HepG2 (cell line): Measurements from ENCODE around the gene C1orf226. TPM values are rescaled to one million over a fixed set of nuclear protein-coding genes. Genes with fewer than 3 reads are reported as not detected.

Experiments
- ATAC-seq: fragments of 200-7000 bp; cut with Tn5 transposase; 3 replicates; pipeline ENCODE4 v1.9.1; 2020; ENCODE audit warnings: mild to moderate bottlenecking, moderate library complexity
- BruUV-seq: library from RNA; stranded (reverse); fragments of 400-500 nt; replicated peaks from 2 replicates; lab custom pipeline; 2021; lab: Mats Ljungman, UMichigan
- CTCF ChIA-PET: fragments of 300-600 bp; formaldehyde crosslinking; extraction: SDS; loops from one replicate; lab custom pipeline; 2021; ENCODE audit warnings: low total read pairs, inconsistent platforms, low intra/inter-chr PET ratio; lab: Yijun Ruan, JAX
- POLR2A ChIA-PET: fragments of 350-600 bp; sonication (Branson Sonifier 250); formaldehyde crosslinking; loops from one replicate; lab custom pipeline; 2020; ENCODE audit warnings: antibody characterized with exemption, inconsistent platforms; lab: Yijun Ruan, JAX
- DNase-seq: peaks from one replicate; pipeline ENCODE4 v3.0.0-alpha.2; 2015; ENCODE audit warnings: low spot score
- FAIRE-seq: peaks from 3 replicates; lab custom pipeline; 2011; peaks lifted over from hg19 to GRCh38; lab: Jason Lieb, UNC
- H2AFZ ChIP-seq: one replicate; pipeline ENCODE4 v1.6.1; 2011; ENCODE audit warnings: low read length, inconsistent platforms
- H3K27ac ChIP-seq: fragments of 300-600 bp; 3 replicates; pipeline ENCODE4 v1.8.0; 2011; ENCODE audit warnings: mixed run types, mild to moderate bottlenecking, mixed read lengths, low read length, inconsistent platforms; ENCODE audit not compliant: insufficient read depth; ENCODE audit errors: extremely low read length
- H3K27me3 ChIP-seq, 2 experiments: fragments of 200-600 bp in 1 of 2; 2 replicates in 1 of 2; 3 replicates in 1 of 2; pipeline versions ENCODE4 v1.6.0 to v1.8.0; 2011; ENCODE audit warnings: low read length in 2 of 2, mild to moderate bottlenecking in 2 of 2, moderate library complexity in 2 of 2, inconsistent platforms in 1 of 2; ENCODE audit not compliant: insufficient read depth in 2 of 2, control insufficient read depth in 1 of 2
- H3K36me3 ChIP-seq, 2 experiments: fragments of 200-600 bp in 1 of 2; replicated peaks in 1 of 2; 2 replicates in 1 of 2; 3 replicates in 1 of 2; pipeline versions ENCODE4 v1.5.1 to v1.8.0; 2011; ENCODE audit warnings: low read length in 2 of 2, inconsistent platforms in 1 of 2; ENCODE audit not compliant: insufficient read depth in 2 of 2, control insufficient read depth in 1 of 2
- H3K4me1 ChIP-seq: 2 replicates; pipeline ENCODE4 v1.5.1; 2012; ENCODE audit warnings: low read length, inconsistent platforms; ENCODE audit not compliant: insufficient read depth
- H3K4me2 ChIP-seq: 2 replicates; pipeline ENCODE4 v1.6.0; 2011; ENCODE audit warnings: low read depth, low read length, inconsistent platforms
- H3K4me3 ChIP-seq, 3 experiments: fragments of 200-600 bp in 1 of 3; sonication (generic), shearing (Covaris generic) in 1 of 3; replicated peaks in 1 of 3; 2 replicates each; pipeline ENCODE4 v1.5.1; 2011 to 2016; ENCODE audit warnings: low read length in 3 of 3, inconsistent platforms in 2 of 3, low read depth in 2 of 3, mild to moderate bottlenecking in 2 of 3, control low read depth in 1 of 3, mixed read lengths in 1 of 3; ENCODE audit not compliant: insufficient read depth in 1 of 3
- H3K79me2 ChIP-seq: one replicate; pipeline ENCODE4 v1.6.1; 2011; ENCODE audit warnings: low read length, inconsistent platforms; ENCODE audit not compliant: insufficient read depth
- H3K9ac ChIP-seq: 2 replicates; pipeline ENCODE4 v1.6.0; 2011; ENCODE audit warnings: mild to moderate bottlenecking, low read depth, low read length, inconsistent platforms; ENCODE audit not compliant: insufficient read depth
- H3K9me3 ChIP-seq: 2 replicates; pipeline ENCODE4 v1.5.1; 2012; ENCODE audit warnings: mild to moderate bottlenecking, low read length
- H4K20me1 ChIP-seq: 2 replicates; pipeline ENCODE4 v1.6.0; 2011; ENCODE audit warnings: inconsistent platforms, mild to moderate bottlenecking, low read length, moderate library complexity; ENCODE audit not compliant: insufficient read depth
- ELF1 ChIP-seq: sonication (generic); formaldehyde crosslinking; IDR thresholded peaks from 2 replicates; pipeline ENCODE4 v1.4.0; 2020; ENCODE audit warnings: missing genetic modification reagents
- IKZF4 ChIP-seq: sonication (generic); formaldehyde crosslinking; IDR thresholded peaks from 2 replicates; pipeline ENCODE4 v1.5.1; 2020; ENCODE audit warnings: borderline replicate concordance, mild to moderate bottlenecking, low read depth, missing genetic modification reagents; ENCODE audit errors: not compliant biosample characterization
- NBN ChIP-seq: fragments of 450-650 bp; conservative IDR thresholded peaks from 2 replicates; pipeline ENCODE4 v1.6.1; 2017
- NR2F1 ChIP-seq, 2 experiments: fragments of 450-650 bp in 1 of 2; formaldehyde crosslinking in 1 of 2; IDR thresholded peaks; 2 replicates each; pipeline versions ENCODE4 v1.5.0 to v1.6.1; 2016 to 2020; ENCODE audit warnings: mild to moderate bottlenecking in 1 of 2, missing compliant biosample characterization in 1 of 2, missing genetic modification reagents in 1 of 2, moderate library complexity in 1 of 2
- RCOR2 ChIP-seq: IDR thresholded peaks from 2 replicates; pipeline ENCODE4 v1.6.1; 2016; ENCODE audit warnings: missing biosample characterization, missing genetic modification reagents
- SP2 ChIP-seq: sonication (generic); formaldehyde crosslinking; IDR thresholded peaks from 2 replicates; pipeline ENCODE4 v1.5.1; 2020; ENCODE audit warnings: mild to moderate bottlenecking, missing genetic modification reagents
- SP5 ChIP-seq: IDR thresholded peaks from 2 replicates; pipeline ENCODE4 v1.6.1; 2016; ENCODE audit warnings: low read depth, borderline replicate concordance
- SRF ChIP-seq: IDR thresholded peaks from 2 replicates; pipeline ENCODE4 v1.6.1; 2011; ENCODE audit warnings: mild to moderate bottlenecking, low read depth, low read length, moderate library complexity
- TCF12 ChIP-seq, 2 experiments: fragments of 450-650 bp in 1 of 2; sonication (generic) in 1 of 2; formaldehyde crosslinking in 1 of 2; IDR thresholded peaks; 2 replicates each; pipeline versions ENCODE4 v1.6.1 to v1.8.0; 2017 to 2022; ENCODE audit warnings: antibody characterized with exemption in 1 of 2, mild to moderate bottlenecking in 1 of 2, missing genetic modification reagents in 1 of 2, moderate library complexity in 1 of 2
- ZNF136 ChIP-seq: sonication (generic); formaldehyde crosslinking; IDR thresholded peaks from 2 replicates; pipeline ENCODE4 v1.8.1; 2022; ENCODE audit warnings: low read depth, mild to moderate bottlenecking, moderate library complexity, missing genetic modification reagents
- ZNF18 ChIP-seq: sonication (generic); formaldehyde crosslinking; IDR thresholded peaks from 2 replicates; pipeline ENCODE4 v1.8.0; 2022; ENCODE audit warnings: mild to moderate bottlenecking, missing genetic modification reagents; ENCODE audit not compliant: insufficient replicate concordance
- ZNF766 ChIP-seq: sonication (generic); formaldehyde crosslinking; IDR thresholded peaks from 2 replicates; pipeline ENCODE4 v1.5.0; 2020; ENCODE audit warnings: missing genetic modification reagents, borderline replicate concordance
- WGBS: methylation state at CpG from one replicate; pipeline ENCODE4 v1.1.6; 2017; ENCODE audit warnings: low lambda C conversion rate; 5-methylcytosine and 5-hydroxymethylcytosine counted together
- in situ Hi-C: cut with HindIII; loops from 2 replicates; pipeline ENCODE4 v1.10.0; 2017; ENCODE audit warnings: low pct_unique_long_range_greater_than_20kb; ENCODE audit not compliant: extremely low pct_ligation_motif_present
- intact Hi-C: fragments of 100-400 bp; cut with micrococcal nuclease; formaldehyde crosslinking; loops from one replicate; pipeline ENCODE4 v1.10.0; 2022; ENCODE audit not compliant: unreplicated experiment
- polyA plus RNA-seq, 8 experiments: library from polyadenylated mRNA; depleted of rRNA in 3 of 8; stranded (reverse) in 7 of 8; unstranded in 1 of 8; fragments of >200 nt; fragmentation: Illumina TruSeq in 4 of 8; extraction: Trizol in 4 of 8; gene quantifications; 2 replicates each; pipeline versions ENCODE4 v1.2.1 to v1.2.3, GENCODE V29; 2011 to 2016; ENCODE audit warnings: low read depth in 4 of 8, missing spikeins in 1 of 8, mixed read lengths in 1 of 8; ENCODE audit not compliant: insufficient read depth in 1 of 8
- total RNA-seq, 5 experiments: library from RNA; depleted of rRNA; stranded (reverse); fragments of >200 nt; fragmentation: Illumina TruSeq; extraction: Trizol; gene quantifications; 2 replicates each; pipeline ENCODE4 v1.2.3, GENCODE V29; 2016; ENCODE audit warnings: low read depth in 1 of 5
- TF ChIP-seq, protein P1 (sequence below): sonication (generic); formaldehyde crosslinking; IDR thresholded peaks from 2 replicates; pipeline ENCODE4 v1.5.0; 2020; ENCODE audit warnings: missing genetic modification reagents
- TF ChIP-seq, protein P2 (sequence below): sonication (generic); IDR thresholded peaks from 2 replicates; pipeline ENCODE4 v1.6.1; 2016; ENCODE audit warnings: low read depth, borderline replicate concordance

The C1orf226 gene
- total and polyA plus RNA-seq, 2 of the 13 experiments (the other 11 are each of a cell fraction or from before 2014, with no cell fraction given): 4.7 to 4.9 TPM

GRCh38 chr1:162360237-162360873 is 21.2 kb upstream of the C1orf226 start:
- BruUV-seq: no TSS peak
- Histone ChIP-seq H3K36me3 (peaks cover 22 to 67% of the 10 kb centered on the region in 2 experiments), H3K9me3 (no peaks in the 10 kb centered on the region), H3K27ac (no peak overlapping the region), H4K20me1 (no peaks in the 10 kb centered on the region), H3K4me1 (no peaks in the 10 kb centered on the region), H3K27me3 (no peaks in the 10 kb centered on the region)
- no peak for FAIRE-seq
- no peak for ATAC-seq
- CTCF ChIA-PET: no interaction called here
- TF ChIP-seq IKZF4 (CRISPR knock-in tag): no peak
- no peak for TF ChIP-seq NBN
- TF ChIP-seq ZNF18 (CRISPR knock-in tag): no peak
- no peak for TF ChIP-seq SP2 (CRISPR knock-in tag)
- TF ChIP-seq ZNF766: no peak
- TF ChIP-seq RCOR2 (CRISPR knock-in tag): no peak
- TF ChIP-seq, protein P1, sequence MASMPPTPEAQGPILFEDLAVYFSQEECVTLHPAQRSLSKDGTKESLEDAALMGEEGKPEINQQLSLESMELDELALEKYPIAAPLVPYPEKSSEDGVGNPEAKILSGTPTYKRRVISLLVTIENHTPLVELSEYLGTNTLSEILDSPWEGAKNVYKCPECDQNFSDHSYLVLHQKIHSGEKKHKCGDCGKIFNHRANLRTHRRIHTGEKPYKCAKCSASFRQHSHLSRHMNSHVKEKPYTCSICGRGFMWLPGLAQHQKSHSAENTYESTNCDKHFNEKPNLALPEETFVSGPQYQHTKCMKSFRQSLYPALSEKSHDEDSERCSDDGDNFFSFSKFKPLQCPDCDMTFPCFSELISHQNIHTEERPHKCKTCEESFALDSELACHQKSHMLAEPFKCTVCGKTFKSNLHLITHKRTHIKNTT (CRISPR knock-in tag): no peak
- no peak for TF ChIP-seq SRF
- no peak for TF ChIP-seq ELF1
- TF ChIP-seq TCF12 (IDR thresholded peaks at IDR 0.05): no peak
- no peak for TF ChIP-seq TCF12 (CRISPR knock-in tag; IDR thresholded peaks at IDR 0.05)
- TF ChIP-seq SP5 (CRISPR knock-in tag): no peak
- TF ChIP-seq ZNF136: no peak
- no peak for TF ChIP-seq NR2F1 (CRISPR knock-in tag; IDR thresholded peaks at IDR 0.05)
- TF ChIP-seq, protein P2, sequence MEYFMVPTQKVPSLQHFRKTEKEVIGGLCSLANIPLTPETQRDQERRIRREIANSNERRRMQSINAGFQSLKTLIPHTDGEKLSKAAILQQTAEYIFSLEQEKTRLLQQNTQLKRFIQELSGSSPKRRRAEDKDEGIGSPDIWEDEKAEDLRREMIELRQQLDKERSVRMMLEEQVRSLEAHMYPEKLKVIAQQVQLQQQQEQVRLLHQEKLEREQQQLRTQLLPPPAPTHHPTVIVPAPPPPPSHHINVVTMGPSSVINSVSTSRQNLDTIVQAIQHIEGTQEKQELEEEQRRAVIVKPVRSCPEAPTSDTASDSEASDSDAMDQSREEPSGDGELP: no peak
- TF ChIP-seq, all 625 proteins: peak for 0
- no peak overlapping the region for H3K4me3 ChIP-seq
- H3K79me2 ChIP-seq: no peaks in the 10 kb centered on the region
- H2AFZ ChIP-seq: no peak overlapping the region
- in situ Hi-C loops (no loop called here), intact Hi-C loops (no loop called here)
- POLR2A ChIA-PET: no interaction called here
- no peak for DNase-seq
- no peak overlapping the region for H3K9ac ChIP-seq
- WGBS: 99% methylated on average over 10 of the region's 10 CpGs
- no peak overlapping the region for H3K4me2 ChIP-seq
